GM12878 (cell line): ENCODE measurements around the gene AHNAK2. TPM values are rescaled to one million over a fixed set of nuclear protein-coding genes. Genes with fewer than 3 reads are reported as not detected.

ENCODE experiments used
- ATAC-seq: fragments of 200-7000 bp; cut with Tn5 transposase; 3 replicates; pipeline ENCODE4 v1.9.1; 2020; ENCODE audit warnings: mild to moderate bottlenecking, moderate library complexity
- BruUV-seq: library from RNA; stranded (reverse); fragments of 400-500 nt; replicated peaks from 2 replicates; lab custom pipeline; 2021; lab: Mats Ljungman, UMichigan
- CTCF ChIA-PET: fragments of 300-600 bp; sonication (Branson Sonifier 250); formaldehyde crosslinking; extraction: SDS; loops from one replicate; lab custom pipeline; 2021; ENCODE audit warnings: inconsistent platforms; lab: Yijun Ruan, JAX
- POLR2A ChIA-PET: fragments of 350-600 bp; formaldehyde crosslinking; extraction: SDS; loops from one replicate; lab custom pipeline; 2021; ENCODE audit warnings: inconsistent platforms; lab: Charles Lee
- RAD21 ChIA-PET: fragments of 300-600 bp; sonication (Branson Sonifier 250); formaldehyde crosslinking; loops from one replicate; lab custom pipeline; 2023; ENCODE audit warnings: antibody characterized with exemption; ENCODE audit not compliant: unreplicated experiment; lab: Charles Lee
- SMC1A ChIA-PET: fragments of 300-600 bp; sonication (Branson Sonifier 250); formaldehyde crosslinking; loops from one replicate; lab custom pipeline; 2023; ENCODE audit not compliant: unreplicated experiment, uncharacterized antibody; lab: Charles Lee
- DNase-seq: peaks from one replicate; pipeline ENCODE4 v3.0.0-alpha.2; 2011; ENCODE audit warnings: low read depth, low spot score
- FAIRE-seq: peaks from 3 replicates; lab custom pipeline; 2011; peaks lifted over from hg19 to GRCh38; lab: Jason Lieb, UNC
- H2AFZ ChIP-seq: 2 replicates; pipeline ENCODE4 v1.6.0; 2011; ENCODE audit warnings: low read depth, low read length, control low read depth; ENCODE audit not compliant: control insufficient read depth
- H3K27ac ChIP-seq: 2 replicates; pipeline ENCODE4 v1.5.1; 2011; ENCODE audit warnings: control low read depth; ENCODE audit not compliant: control insufficient read depth, insufficient read depth
- H3K27me3 ChIP-seq, 2 experiments: replicated peaks in 1 of 2; 2 replicates each; pipeline versions ENCODE4 v1.6.0 to v1.6.1; 2011; ENCODE audit warnings: low read length in 1 of 2; ENCODE audit not compliant: control insufficient read depth in 2 of 2, insufficient read depth in 2 of 2
- H3K36me3 ChIP-seq, 2 experiments: 2 replicates each; pipeline ENCODE4 v1.5.1; 2011; ENCODE audit warnings: low read length in 1 of 2; ENCODE audit not compliant: control insufficient read depth in 2 of 2, insufficient read depth in 2 of 2
- H3K4me1 ChIP-seq: 2 replicates; pipeline ENCODE4 v1.6.1; 2011; ENCODE audit warnings: mild to moderate bottlenecking, low read length, moderate library complexity, mixed read lengths; ENCODE audit not compliant: control insufficient read depth, insufficient read depth
- H3K4me2 ChIP-seq: 2 replicates; pipeline ENCODE4 v1.6.0; 2011; ENCODE audit warnings: control low read depth; ENCODE audit not compliant: control insufficient read depth, insufficient read depth
- H3K4me3 ChIP-seq: fragments of 200-600 bp; sonication (generic); 2 replicates; pipeline ENCODE4 v1.5.1; 2016
- H3K79me2 ChIP-seq: 2 replicates; pipeline ENCODE4 v1.6.0; 2011; ENCODE audit warnings: low read length; ENCODE audit not compliant: control insufficient read depth, insufficient read depth
- H3K9ac ChIP-seq: 2 replicates; pipeline ENCODE4 v1.8.0; 2011; ENCODE audit warnings: low read length, control low read depth, mixed read lengths; ENCODE audit not compliant: control insufficient read depth, insufficient read depth
- H3K9me3 ChIP-seq: replicated peaks from 3 replicates; pipeline ENCODE4 v1.5.1; 2011; ENCODE audit warnings: mild to moderate bottlenecking, low read length; ENCODE audit not compliant: control insufficient read depth, insufficient read depth
- H4K20me1 ChIP-seq: 2 replicates; pipeline ENCODE4 v1.6.0; 2011; ENCODE audit not compliant: control insufficient read depth, insufficient read depth
- BCL11A ChIP-seq: IDR thresholded peaks from 2 replicates; pipeline ENCODE4 v1.6.1; 2011; ENCODE audit warnings: low read depth, low read length
- BCLAF1 ChIP-seq: fragments of 450-650 bp; IDR thresholded peaks from 2 replicates; pipeline ENCODE4 v1.6.1; 2017; ENCODE audit warnings: antibody characterized with exemption, mild to moderate bottlenecking, moderate library complexity
- BMI1 ChIP-seq: fragments of 450-650 bp; IDR thresholded peaks from 2 replicates; pipeline ENCODE4 v1.6.1; 2016; ENCODE audit warnings: mild to moderate bottlenecking, moderate library complexity, borderline replicate concordance
- CHD2 ChIP-seq: IDR thresholded peaks from 2 replicates; pipeline ENCODE4 v1.6.1; 2011; ENCODE audit warnings: low read depth, low read length, improper control_type of control experiment, borderline replicate concordance
- IRF4 ChIP-seq: IDR thresholded peaks from 2 replicates; pipeline ENCODE4 v1.6.1; 2011; ENCODE audit warnings: low read depth, low read length
- IRF5 ChIP-seq: fragments of 450-650 bp; IDR thresholded peaks from 2 replicates; pipeline ENCODE4 v1.6.1; 2017; ENCODE audit warnings: borderline replicate concordance
- JUNB ChIP-seq: IDR thresholded peaks from 2 replicates; pipeline ENCODE4 v1.6.1; 2016; ENCODE audit warnings: antibody characterized with exemption, mild to moderate bottlenecking
- JUND ChIP-seq: IDR thresholded peaks from 2 replicates; pipeline ENCODE4 v1.6.1; 2012; ENCODE audit warnings: low read depth, mild to moderate bottlenecking, low read length, improper control_type of control experiment, moderate library complexity
- LARP7 ChIP-seq: fragments of 450-650 bp; IDR thresholded peaks from 2 replicates; pipeline ENCODE4 v1.6.1; 2017; ENCODE audit warnings: mild to moderate bottlenecking
- MLLT1 ChIP-seq: fragments of 450-650 bp; IDR thresholded peaks from 2 replicates; pipeline ENCODE4 v1.6.1; 2016; ENCODE audit warnings: mild to moderate bottlenecking
- POLR2AphosphoS2 ChIP-seq: IDR thresholded peaks from 2 replicates; pipeline ENCODE4 v1.6.1; 2011; ENCODE audit warnings: low read depth, mild to moderate bottlenecking, low read length, improper control_type of control experiment, moderate library complexity
- SPI1 ChIP-seq: IDR thresholded peaks from 2 replicates; pipeline ENCODE4 v1.6.1; 2011; ENCODE audit warnings: low read depth, mild to moderate bottlenecking, low read length, moderate library complexity, borderline replicate concordance; ENCODE audit not compliant: insufficient read depth
- USF1 ChIP-seq: IDR thresholded peaks from 2 replicates; pipeline ENCODE4 v1.6.1; 2011; ENCODE audit warnings: borderline replicate concordance, low read depth, mild to moderate bottlenecking, moderate library complexity, mixed read lengths, low read length; ENCODE audit not compliant: insufficient read depth; ENCODE audit errors: extremely low read length
- USF2 ChIP-seq: IDR thresholded peaks from 2 replicates; pipeline ENCODE4 v1.6.1; 2011; ENCODE audit warnings: low read depth, low read length, improper control_type of control experiment, borderline replicate concordance
- ZNF207 ChIP-seq: fragments of 450-650 bp; IDR thresholded peaks from 2 replicates; pipeline ENCODE4 v1.6.1; 2014; ENCODE audit warnings: antibody characterized with exemption, mild to moderate bottlenecking, borderline replicate concordance
- WGBS: methylation state at CpG from one replicate; pipeline ENCODE4 v1.1.6; 2016; ENCODE audit warnings: low lambda C conversion rate; ENCODE audit not compliant: insufficient replicate concordance, insufficient coverage; ENCODE audit errors: missing lambda C conversion rate; 5-methylcytosine and 5-hydroxymethylcytosine counted together
- in situ Hi-C: fragments of 300-500 bp; cut with MboI; formaldehyde crosslinking; loops from 9 replicates; pipeline ENCODE4 v1.14.3; 2018; ENCODE audit warnings: mixed read lengths
- intact Hi-C: fragments of 100-400 bp; cut with micrococcal nuclease; formaldehyde crosslinking; loops from one replicate; pipeline ENCODE4 v1.14.2; 2022; ENCODE audit not compliant: unreplicated experiment
- polyA plus RNA-seq, 11 experiments: library from polyadenylated mRNA; depleted of rRNA in 4 of 11; unstranded in 6 of 11; stranded (reverse) in 5 of 11; fragments of >200 nt; fragmentation: Nextera tagmentation in 4 of 11; fragmentation: Illumina TruSeq in 1 of 11; extraction: Ambion mirVana in 4 of 11; extraction: Trizol in 1 of 11; gene quantifications; 1 replicate in 1 of 11; 2 replicates in 10 of 11; pipeline versions ENCODE4 v1.2.1 to v1.2.3, GENCODE V29; 2011 to 2016; ENCODE audit warnings: inconsistent platforms in 2 of 11, missing spikeins in 2 of 11, low read depth in 1 of 11
- total RNA-seq, 4 experiments: library from RNA; depleted of rRNA in 3 of 4; stranded (reverse); fragments of >200 nt in 3 of 4; fragmentation: Illumina TruSeq in 1 of 4; extraction: Trizol in 1 of 4; gene quantifications; 2 replicates each; pipeline versions ENCODE4 v1.2.1 to v1.2.3, GENCODE V29; 2013 to 2021

Gene AHNAK2
- total and polyA plus RNA-seq, 10 of the 15 experiments (the other 5 are each of a cell fraction or from before 2014, with no cell fraction given) = 0.03 to 0.10 TPM; not detected in 8

GRCh38 chr14:104939666-104940410 lies 38.3 kb downstream of the AHNAK2 start:
- Histone ChIP-seq H3K9ac (no peak overlapping the region), H4K20me1 (no peaks in the 10 kb centered on the region; the same call in 1 of the 2 replicates), H3K27me3 (peaks cover 4 to 5% of the 10 kb centered on the region in 2 experiments; a peak in 3 of 4 replicates), H3K4me3 (no peak overlapping the region), H3K4me2 (no peak overlapping the region), H2AFZ (no peak overlapping the region), H3K9me3 (no peaks in the 10 kb centered on the region), H3K4me1 (no peaks in the 10 kb centered on the region), H3K36me3 (no peaks in the 10 kb centered on the region), H3K79me2 (no peaks in the 10 kb centered on the region), H3K27ac (no peak overlapping the region)
- POLR2A ChIA-PET = no interaction called here
- FAIRE-seq (no peak), ATAC-seq (no peak), DNase-seq (no peak)
- SMC1A ChIA-PET = no interaction called here
- no TSS peak for BruUV-seq
- WGBS = 34% methylated on average over 11 of the region's 11 CpGs
- in situ Hi-C loops = no loop called here
- CTCF ChIA-PET = interaction anchor here (0.8 to 1.5 kb wide), 3 partner anchors 40 to 174 kb away, joined by 3 to 4 read pairs (median 3); no protein-coding TSS in a partner anchor
- RAD21 ChIA-PET = interaction anchor here (1.1 kb wide), 1 partner anchor 117 kb away, joined by 3 read pairs; no protein-coding TSS in a partner anchor
- intact Hi-C loops = no loop called here
- TF ChIP-seq POLR2AphosphoS2 (no peak), JUND (no peak), BMI1 (no peak), ZNF207 (no peak), LARP7 (no peak), SPI1 (no peak), USF2 (no peak), USF1 (no peak), JUNB (no peak), MLLT1 (no peak), CHD2 (no peak), IRF4 (no peak), BCLAF1 (no peak), IRF5 (no peak), BCL11A (no peak)
